ENCODE results near the gene STK38L. TPM values are rescaled to one million over a fixed set of nuclear protein-coding genes. Genes with fewer than 3 reads are reported as not detected.

STK38L gene
- total and polyA plus RNA-seq, 2 of the 8 experiments (the other 6 are each of a cell fraction or from before 2014, with no cell fraction given) = 8.1 to 63.6 TPM

GRCh38 chr12:27271206-27271605 lies 27.1 kb downstream of the STK38L start:
- Histone ChIP-seq H3K9ac (replicated peaks in 1 of 4; ENCODE audit: extremely low read depth in 1 of 4, low read depth in 3 of 4, low read length in 3 of 4) (no peak overlapping the region), H2BK20ac (ENCODE audit: low read length) (no peak overlapping the region), H4K8ac (ENCODE audit: extremely low read depth, insufficient read depth, low read length) (no peak overlapping the region), H3K14ac (ENCODE audit: insufficient read length) (no peak overlapping the region), H3K23ac (ENCODE audit: insufficient read length) (no peak overlapping the region), H3K36me3 (ENCODE audit: control insufficient read depth in 2 of 4, insufficient read depth in 4 of 4, low read length in 3 of 4) (peaks cover 0 to 3% (median 0%) of the 10 kb centered on the region in 4 experiments; a peak in 1 of 8 replicates), H3K9me3 (ENCODE audit: insufficient read depth in 2 of 2, low read depth in 1 of 2, low read length in 1 of 2) (0 out of 4 replicates have a peak, but pooled peaks cover 0 to 3% of the 10 kb centered on the region in 2 experiments), H4K20me1 (replicated peaks in 1 of 2; ENCODE audit: control insufficient read depth in 1 of 2, insufficient read depth in 2 of 2, low read length in 2 of 2) (no peaks in the 10 kb centered on the region), H4K91ac (replicated peaks; ENCODE audit: insufficient read length, low read length) (no peak overlapping the region), H2BK12ac (ENCODE audit: low read depth, low read length) (no peak overlapping the region), H2BK5ac (ENCODE audit: low read depth, low read length) (no peak overlapping the region), H3K27me3 (replicated peaks in 1 of 4; ENCODE audit: control insufficient read depth in 3 of 4, extremely low read depth in 1 of 4, insufficient read depth in 3 of 4, low read length in 3 of 4) (no peaks in the 10 kb centered on the region), H3K18ac (ENCODE audit: extremely low read depth, low read length) (no peak overlapping the region), H3K79me2 (ENCODE audit: control insufficient read depth in 1 of 2, insufficient read depth in 2 of 2, low read length in 2 of 2) (peaks cover 0 to 58% of the 10 kb centered on the region in 2 experiments; a peak in 3 of 4 replicates), H3K56ac (replicated peaks; ENCODE audit: insufficient read length, low read depth, low read length) (no peak overlapping the region), H2BK15ac (ENCODE audit: low read length) (no peak overlapping the region), H2BK120ac (replicated peaks; ENCODE audit: low read depth, low read length) (no peak overlapping the region), H3K23me2 (ENCODE audit: low read depth, low read length) (no peaks in the 10 kb centered on the region; the same call in 1 of the 2 replicates), H3K79me1 (ENCODE audit: low read depth, low read length) (no peaks in the 10 kb centered on the region), H3K4ac (replicated peaks; ENCODE audit: insufficient read length, low read depth, low read length) (no peak overlapping the region), H4K5ac (ENCODE audit: insufficient read length, low read depth, low read length) (no peak overlapping the region), H3K4me1 (replicated peaks in 1 of 4; ENCODE audit: control insufficient read depth in 3 of 4, insufficient read depth in 4 of 4, low read length in 3 of 4) (peaks cover 0 to 6% (median 3%) of the 10 kb centered on the region in 4 experiments; a peak in 4 of 7 replicates), H2AK5ac (ENCODE audit: low read depth, low read length) (no peak overlapping the region), H3K27ac (ENCODE audit: low read depth, low read length) (no peak overlapping the region), H3K4me3 (ENCODE audit: extremely low read depth in 1 of 4, insufficient read depth in 2 of 4, low read depth in 3 of 4, low read length in 4 of 4) (no peak overlapping the region), H2AFZ (ENCODE audit: low read length) (no peak overlapping the region), H3K4me2 (ENCODE audit: insufficient read depth in 1 of 2, low read depth in 2 of 2, low read length in 2 of 2) (no peak overlapping the region)
- DNase-seq (ENCODE audit: low read depth in 1 of 2, low spot score in 2 of 2) = no peak
- ChIA-PET CTCF (ENCODE audit: partially characterized antibody) (interaction anchor here (1.2 to 1.4 kb wide), 2 partner anchors 14 to 21 kb away, joined by 4 to 5 read pairs; no protein-coding TSS in a partner anchor), POLR2A (ENCODE audit: partially characterized antibody) (interaction anchor here (0.9 kb wide), 1 partner anchor 10 kb away, joined by 4 read pairs; no protein-coding TSS in a partner anchor)
- no peak for FAIRE-seq
- WGBS, 2 experiments (ENCODE audit: extremely low coverage in 1 of 2, insufficient coverage in 1 of 2, insufficient read length in 1 of 2, insufficient replicate concordance in 2 of 2, low coverage in 1 of 2, low lambda C conversion rate in 2 of 2, missing lambda C conversion rate in 1 of 2) = 93% methylated on average over 2 of the region's 2 CpGs; no CpG with 5 or more reads in 1 of the 2 experiments
- no peak for TF ChIP-seq CREB1 (IDR thresholded peaks at IDR 0.05)
- no peak for TF ChIP-seq CBX8 (IDR thresholded peaks at IDR 0.05; ENCODE audit: borderline replicate concordance, low read depth, low read length)
- TF ChIP-seq KDM5A (IDR thresholded peaks at IDR 0.05; ENCODE audit: low read length) = no peak
- TF ChIP-seq ASH2L (IDR thresholded peaks at IDR 0.05; ENCODE audit: low read length) = no peak
- TF ChIP-seq, protein P1, sequence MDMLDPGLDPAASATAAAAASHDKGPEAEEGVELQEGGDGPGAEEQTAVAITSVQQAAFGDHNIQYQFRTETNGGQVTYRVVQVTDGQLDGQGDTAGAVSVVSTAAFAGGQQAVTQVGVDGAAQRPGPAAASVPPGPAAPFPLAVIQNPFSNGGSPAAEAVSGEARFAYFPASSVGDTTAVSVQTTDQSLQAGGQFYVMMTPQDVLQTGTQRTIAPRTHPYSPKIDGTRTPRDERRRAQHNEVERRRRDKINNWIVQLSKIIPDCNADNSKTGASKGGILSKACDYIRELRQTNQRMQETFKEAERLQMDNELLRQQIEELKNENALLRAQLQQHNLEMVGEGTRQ (IDR thresholded peaks at IDR 0.05; ENCODE audit: low read length) = no peak
- no peak for TF ChIP-seq HDAC6 (IDR thresholded peaks at IDR 0.05; ENCODE audit: low read depth, low read length)
- TF ChIP-seq, protein P2, sequence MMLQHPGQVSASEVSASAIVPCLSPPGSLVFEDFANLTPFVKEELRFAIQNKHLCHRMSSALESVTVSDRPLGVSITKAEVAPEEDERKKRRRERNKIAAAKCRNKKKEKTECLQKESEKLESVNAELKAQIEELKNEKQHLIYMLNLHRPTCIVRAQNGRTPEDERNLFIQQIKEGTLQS (IDR thresholded peaks at IDR 0.05; ENCODE audit: insufficient read depth, low read depth, low read length) = no peak
- TF ChIP-seq ATF2 (IDR thresholded peaks at IDR 0.05; ENCODE audit: low read length) = no peak

Data from H1 (cell line).